Stimulated activated naive B cell treated with anti-CD40 and anti-IgM and Interleukin-4, amounts not matched to agents 10 μg/mL and 1 μg/mL and 100 μg/mL, for 72 hours (primary cell): ENCODE data around the gene GCSH.
"Not testable (repeated sequence)": the region's sequence is repeated elsewhere in the genome, so short reads cannot be mapped to it uniquely, and the experiment has no call there.

Experiments used
- ATAC-seq, 2 donors: fragments of 150-1000 bp; cut with Tn5 transposase; replicated peaks; 2 replicates each; pipeline ENCODE4 v1.10.0; 2021; ENCODE audit warnings: moderate library complexity in 1 of 2
- DNase-seq: peaks from one replicate; pipeline ENCODE4 v3.0.0; 2021
- H3K27ac Mint-ChIP-seq: one replicate; pipeline ENCODE4 v1.8.0; 2022; ENCODE audit warnings: mild to moderate bottlenecking, mixed read lengths
- H3K27me3 Mint-ChIP-seq, 2 donors: one replicate each; pipeline ENCODE4 v1.8.0; 2022; ENCODE audit warnings: mixed read lengths in 2 of 2
- H3K36me3 Mint-ChIP-seq, 2 donors: one replicate each; pipeline ENCODE4 v1.8.0; 2022; ENCODE audit warnings: mixed read lengths in 2 of 2, mild to moderate bottlenecking in 1 of 2
- H3K4me1 Mint-ChIP-seq, 2 donors: one replicate each; pipeline ENCODE4 v1.8.0; 2022; ENCODE audit warnings: mixed read lengths in 2 of 2, mild to moderate bottlenecking in 1 of 2
- H3K4me3 Mint-ChIP-seq, 2 donors: one replicate each; pipeline ENCODE4 v1.8.0; 2022; ENCODE audit warnings: mild to moderate bottlenecking in 2 of 2, mixed read lengths in 2 of 2, moderate library complexity in 1 of 2
- H3K9me3 Mint-ChIP-seq, 2 donors: one replicate each; pipeline ENCODE4 v1.8.0; 2022; ENCODE audit warnings: mixed read lengths in 2 of 2, mild to moderate bottlenecking in 1 of 2

Gene GCSH

GRCh38 chr16:81117436-81117835 is 21.2 kb upstream of the GCSH start:
- H3K36me3 Mint-ChIP-seq = no peaks in the 10 kb centered on the region
- peaks cover 11 to 12% of the 10 kb centered on the region in 2 donors for H3K27me3 Mint-ChIP-seq
- H3K4me3 Mint-ChIP-seq = no peak overlapping the region
- DNase-seq = no peak
- H3K9me3 Mint-ChIP-seq = no peaks in the 10 kb centered on the region
- no peak for ATAC-seq
- H3K27ac Mint-ChIP-seq = no peak overlapping the region
- no peaks in the 10 kb centered on the region for H3K4me1 Mint-ChIP-seq

DNA sequence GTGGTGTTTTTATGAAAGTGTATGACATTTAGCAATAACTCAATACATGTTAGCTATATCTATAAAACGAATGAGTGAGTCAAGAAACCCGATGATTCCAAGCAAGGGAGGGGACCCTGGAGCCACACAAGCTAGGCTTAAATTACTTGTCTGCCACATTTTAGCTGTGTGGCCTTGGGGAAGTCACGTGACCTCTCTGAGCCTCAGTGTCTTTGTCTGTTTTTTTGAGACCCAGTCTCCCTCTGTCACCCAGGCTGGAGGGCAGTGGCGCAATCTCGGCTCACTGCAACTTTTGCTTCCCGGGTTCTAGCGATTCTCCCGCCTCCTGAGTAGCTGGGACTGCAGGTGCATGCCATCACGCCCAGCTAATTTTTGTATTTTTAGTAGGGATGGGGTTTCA is 20.1 kb upstream of the GCSH start:
- Mint-ChIP-seq H3K4me1 (no peaks in the 10 kb centered on the region), H3K27ac (no peak overlapping the region), H3K9me3 (no peaks in the 10 kb centered on the region), H3K27me3 (peaks cover 21 to 23% of the 10 kb centered on the region in 2 donors), H3K36me3 (no peaks in the 10 kb centered on the region), H3K4me3 (no peak overlapping the region)
- DNase-seq (no peak), ATAC-seq (no peak)

GRCh38 chr16:81112453-81112852 is 16.3 kb upstream of the GCSH start:
- Mint-ChIP-seq H3K9me3 (no peaks in the 10 kb centered on the region), H3K4me1 (no peaks in the 10 kb centered on the region), H3K27me3 (peaks cover 32 to 37% of the 10 kb centered on the region in 2 donors), H3K36me3 (no peaks in the 10 kb centered on the region), H3K27ac (no peak overlapping the region), H3K4me3 (no peak overlapping the region)
- DNase-seq (no peak), ATAC-seq (no peak)

GRCh38 chr16:81109274-81109673 is 13.1 kb upstream of the GCSH start:
- not testable (repeated sequence) for ATAC-seq, DNase-seq, H3K4me3 Mint-ChIP-seq, H3K4me1 Mint-ChIP-seq, H3K9me3 Mint-ChIP-seq, H3K36me3 Mint-ChIP-seq, H3K27ac Mint-ChIP-seq
- peaks cover 35 to 39% of the 10 kb centered on the region in 2 donors for H3K27me3 Mint-ChIP-seq

DNA sequence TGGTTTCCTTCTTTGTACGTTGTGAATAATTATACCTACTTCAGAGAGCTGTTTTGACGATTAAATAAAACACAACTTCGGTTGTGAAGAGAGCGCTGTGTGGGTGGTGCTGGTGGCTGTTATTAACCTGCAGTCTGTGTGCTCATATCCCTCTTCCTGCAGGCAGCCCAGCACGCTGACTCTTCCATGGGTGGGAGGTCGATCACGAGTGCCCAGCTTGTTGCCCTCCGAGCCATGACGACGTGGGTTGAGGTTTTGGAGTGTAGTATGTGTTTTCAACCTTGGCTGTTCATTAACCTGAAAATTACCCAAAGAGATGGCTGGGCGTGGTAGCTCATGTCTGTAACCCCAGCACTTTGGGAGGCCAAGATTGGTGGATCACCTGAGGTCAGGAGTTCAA is 11.3 kb upstream of the GCSH start:
- no peak for ATAC-seq
- no peaks in the 10 kb centered on the region for H3K9me3 Mint-ChIP-seq
- peaks cover 45 to 51% of the 10 kb centered on the region in 2 donors for H3K27me3 Mint-ChIP-seq
- no peak overlapping the region for H3K27ac Mint-ChIP-seq
- no peak overlapping the region for H3K4me3 Mint-ChIP-seq
- H3K4me1 Mint-ChIP-seq = no peaks in the 10 kb centered on the region
- DNase-seq = no peak
- H3K36me3 Mint-ChIP-seq = no peaks in the 10 kb centered on the region

DNA sequence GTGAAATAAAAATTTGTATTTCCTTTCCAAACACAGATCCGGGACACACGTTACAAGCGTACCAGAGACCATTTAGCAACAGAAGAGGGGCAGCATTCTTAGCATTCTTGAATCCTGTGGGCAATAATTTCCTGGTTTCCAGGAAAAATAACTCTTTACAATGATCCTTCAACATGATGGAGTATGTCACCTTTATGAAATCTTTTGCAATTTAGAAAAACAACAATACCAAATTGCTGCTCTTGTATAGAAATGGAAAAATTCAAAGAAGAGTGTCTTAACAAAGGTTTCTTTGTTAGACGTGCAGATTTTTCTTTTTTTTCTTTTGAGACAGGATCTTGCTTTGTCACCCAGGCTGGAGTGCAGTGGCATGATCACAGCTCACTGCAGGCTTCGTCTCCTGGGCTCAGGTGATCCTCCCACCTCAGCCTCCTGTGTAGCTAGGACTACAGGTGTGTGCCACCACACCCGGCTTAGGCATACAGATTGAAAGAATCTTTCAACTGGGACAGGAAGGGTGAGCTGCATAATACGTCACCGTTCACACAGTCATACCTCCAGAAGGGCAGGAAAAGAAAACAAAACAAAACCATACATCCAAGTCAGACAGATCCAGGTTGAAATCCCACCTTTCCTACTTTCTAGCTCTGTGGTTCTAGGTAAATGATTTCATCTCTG is 10.8 kb upstream of the GCSH start:
- Mint-ChIP-seq H3K36me3 (no peaks in the 10 kb centered on the region), H3K27me3 (peaks cover 40 to 49% of the 10 kb centered on the region in 2 donors), H3K9me3 (no peaks in the 10 kb centered on the region), H3K4me3 (no peak overlapping the region), H3K27ac (peak overlapping the region; percentile 73), H3K4me1 (no peaks in the 10 kb centered on the region)
- DNase-seq (no peak), ATAC-seq (no peak)

GRCh38 chr16:81105946-81106345 is 9.8 kb upstream of the GCSH start:
- Mint-ChIP-seq H3K9me3 (no peaks in the 10 kb centered on the region), H3K4me3 (no peak overlapping the region), H3K27me3 (peaks cover 32 to 49% of the 10 kb centered on the region in 2 donors), H3K27ac (no peak overlapping the region), H3K36me3 (no peaks in the 10 kb centered on the region), H3K4me1 (no peaks in the 10 kb centered on the region)
- DNase-seq (no peak), ATAC-seq (no peak)

DNA sequence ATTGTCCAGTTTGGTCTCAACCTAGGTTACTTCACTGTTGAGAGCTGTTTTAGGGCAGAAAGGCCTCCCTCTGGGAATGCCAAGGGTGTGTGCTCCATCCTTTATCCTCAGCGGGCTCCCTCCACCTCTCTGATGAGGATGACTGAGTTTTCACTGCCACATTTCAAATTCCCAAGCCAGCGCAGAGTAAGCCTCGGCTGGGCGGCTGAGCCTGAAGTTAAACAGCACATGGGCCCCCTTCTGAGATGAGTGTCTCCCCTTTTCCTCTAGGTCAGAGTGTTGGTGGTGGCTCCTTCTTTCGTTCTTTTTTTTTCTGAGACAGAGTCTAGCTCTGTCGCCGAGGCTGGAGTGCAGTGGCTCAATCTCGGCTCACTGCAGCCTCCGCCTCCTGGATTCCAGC is 5.5 kb upstream of the GCSH start:
- peaks cover 8 to 23% of the 10 kb centered on the region in 2 donors for H3K27me3 Mint-ChIP-seq
- no peak for ATAC-seq

GRCh38 chr16:81099958-81100357 is 3.8 kb upstream of the GCSH start:
- Mint-ChIP-seq H3K4me3 (no peak overlapping the region), H3K27me3 (peaks cover 8 to 23% of the 10 kb centered on the region in 2 donors), H3K36me3 (no peaks in the 10 kb centered on the region), H3K9me3 (peaks cover 0 to 1% of the 10 kb centered on the region in 2 donors), H3K27ac (no peak overlapping the region), H3K4me1 (peaks cover 2 to 11% of the 10 kb centered on the region in 2 donors)
- ATAC-seq = no peak
- no peak for DNase-seq

More for the DNA sequence above, 5.5 kb upstream of the GCSH start:
- no peaks in the 10 kb centered on the region for H3K36me3 Mint-ChIP-seq
- peaks cover 0 to 1% of the 10 kb centered on the region in 2 donors for H3K4me1 Mint-ChIP-seq
- no peaks in the 10 kb centered on the region for H3K9me3 Mint-ChIP-seq
- H3K27ac Mint-ChIP-seq = no peak overlapping the region
- H3K4me3 Mint-ChIP-seq = no peak overlapping the region
- DNase-seq = no peak

- ATAC-seq = no peak
- peaks cover 0 to 6% of the 10 kb centered on the region in 2 donors for H3K27me3 Mint-ChIP-seq
- peaks cover 0 to 5% of the 10 kb centered on the region in 2 donors for H3K36me3 Mint-ChIP-seq
- H3K27ac Mint-ChIP-seq = no peak overlapping the region
- peaks cover 8 to 22% of the 10 kb centered on the region in 2 donors for H3K4me1 Mint-ChIP-seq
- H3K4me3 Mint-ChIP-seq = no peak overlapping the region
- H3K9me3 Mint-ChIP-seq = peaks cover 0 to 1% of the 10 kb centered on the region in 2 donors
- no peak for DNase-seq
Measured at GRCh38 chr16:81097230-81097629, 1.0 kb upstream of the GCSH start.

GRCh38 chr16:81096715-81097208 is 567 bp upstream of the GCSH start:
- peak overlapping the region; percentile 68 for H3K27ac Mint-ChIP-seq
- H3K4me3 Mint-ChIP-seq = peak overlapping the region; percentile 74 to 79
- ATAC-seq (no peak), DNase-seq (no peak)
- H3K9me3 Mint-ChIP-seq = peaks cover 0 to 1% of the 10 kb centered on the region in 2 donors
- H3K27me3 Mint-ChIP-seq = peaks cover 0 to 4% of the 10 kb centered on the region in 2 donors
- H3K36me3 Mint-ChIP-seq = peaks cover 0 to 5% of the 10 kb centered on the region in 2 donors
- H3K4me1 Mint-ChIP-seq = peaks cover 12 to 27% of the 10 kb centered on the region in 2 donors

DNA sequence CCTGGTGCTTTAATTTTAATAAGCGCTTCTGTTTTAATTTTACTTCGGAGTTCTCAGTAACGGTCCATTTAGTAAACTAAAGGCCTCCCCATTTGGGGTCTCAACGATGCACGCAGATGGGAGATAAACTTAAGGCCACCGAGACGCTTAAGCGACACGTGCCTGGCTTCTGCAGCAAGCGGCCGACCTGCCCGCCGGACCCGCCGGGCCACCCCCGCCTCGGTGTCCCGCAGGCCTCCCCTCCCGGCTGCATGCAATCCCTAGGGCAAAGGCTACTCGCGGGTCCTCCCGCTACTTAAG is 592 bp downstream of the GCSH start:
- Mint-ChIP-seq H3K27ac (peak overlapping the region; percentile 51), H3K4me1 (peaks cover 12 to 27% of the 10 kb centered on the region in 2 donors), H3K9me3 (peaks cover 0 to 1% of the 10 kb centered on the region in 2 donors), H3K36me3 (peaks cover 0 to 5% of the 10 kb centered on the region in 2 donors), H3K4me3 (peak overlapping the region; percentile 79 to 84), H3K27me3 (no peaks in the 10 kb centered on the region)
- DNase-seq (no peak), ATAC-seq (peak in 1 of 2 donors; percentile 3)

GRCh38 chr16:81094771-81095251 is 1.4 kb downstream of the GCSH start:
- DNase-seq (no peak), ATAC-seq (no peak)
- Mint-ChIP-seq H3K4me3 (peak overlapping the region; percentile 79 to 84), H3K27me3 (no peaks in the 10 kb centered on the region), H3K36me3 (peaks cover 3 to 9% of the 10 kb centered on the region in 2 donors), H3K27ac (peak overlapping the region; percentile 37), H3K4me1 (peaks cover 12 to 27% of the 10 kb centered on the region in 2 donors), H3K9me3 (peaks cover 0 to 1% of the 10 kb centered on the region in 2 donors)

- Mint-ChIP-seq H3K4me3 (no peak overlapping the region), H3K36me3 (peaks cover 12 to 15% of the 10 kb centered on the region in 2 donors), H3K9me3 (no peaks in the 10 kb centered on the region), H3K27ac (no peak overlapping the region), H3K27me3 (no peaks in the 10 kb centered on the region), H3K4me1 (peaks cover 4 to 6% of the 10 kb centered on the region in 2 donors)
- DNase-seq = no peak
- ATAC-seq = no peak
Measured at GRCh38 chr16:81088836-81089235, 7.4 kb downstream of the GCSH start.

- no peaks in the 10 kb centered on the region for H3K27me3 Mint-ChIP-seq
- peaks cover 0 to 4% of the 10 kb centered on the region in 2 donors for H3K4me1 Mint-ChIP-seq
- H3K4me3 Mint-ChIP-seq = no peak overlapping the region
- no peaks in the 10 kb centered on the region for H3K9me3 Mint-ChIP-seq
- no peak overlapping the region for H3K27ac Mint-ChIP-seq
- no peak for ATAC-seq
- no peaks in the 10 kb centered on the region for H3K36me3 Mint-ChIP-seq
- no peak for DNase-seq
Measured at GRCh38 chr16:81081014-81081413, 15.2 kb downstream of the GCSH start.
